SK-N-SH (cell line): Measurements from ENCODE around the gene AQP3.

ENCODE experiments used
- CTCF ChIP-seq: fragments of 200-600 bp; sonication (generic); IDR thresholded peaks from 2 replicates; pipeline ENCODE4 v1.6.1; 2017; ENCODE audit warnings: antibody characterized with exemption, mild to moderate bottlenecking, moderate library complexity
- EP300 ChIP-seq, 2 experiments: IDR thresholded peaks; 2 replicates each; pipeline versions ENCODE4 v1.4.0 to v1.6.1; 2012; ENCODE audit warnings: borderline replicate concordance in 1 of 2, low read depth in 1 of 2, low read length in 1 of 2
- FOXJ3 ChIP-seq: sonication (generic); formaldehyde crosslinking; IDR thresholded peaks from 2 replicates; pipeline ENCODE4 v1.5.1; 2020; ENCODE audit warnings: mild to moderate bottlenecking, missing genetic modification reagents
- IRF3 ChIP-seq: fragments of 150-350 bp; IDR thresholded peaks from 2 replicates; pipeline ENCODE4 v1.6.1; 2016; ENCODE audit warnings: mild to moderate bottlenecking, low read depth, low read length
- NFIC ChIP-seq: IDR thresholded peaks from 2 replicates; pipeline ENCODE4 v1.4.0; 2012; ENCODE audit warnings: borderline replicate concordance
- POLR2AphosphoS5 ChIP-seq: IDR thresholded peaks from 2 replicates; pipeline ENCODE4 v1.6.1; 2012; ENCODE audit warnings: low read depth, low read length
- RAD21 ChIP-seq: IDR thresholded peaks from 2 replicates; pipeline ENCODE4 v1.6.1; 2012; ENCODE audit warnings: mild to moderate bottlenecking, low read length
- REST ChIP-seq: IDR thresholded peaks from 2 replicates; pipeline ENCODE4 v1.6.1; 2012; ENCODE audit warnings: mild to moderate bottlenecking, low read depth, low read length, moderate library complexity
- YY1 ChIP-seq: IDR thresholded peaks from 2 replicates; pipeline ENCODE4 v1.4.0; 2012; ENCODE audit warnings: low read depth, mild to moderate bottlenecking

DNA sequence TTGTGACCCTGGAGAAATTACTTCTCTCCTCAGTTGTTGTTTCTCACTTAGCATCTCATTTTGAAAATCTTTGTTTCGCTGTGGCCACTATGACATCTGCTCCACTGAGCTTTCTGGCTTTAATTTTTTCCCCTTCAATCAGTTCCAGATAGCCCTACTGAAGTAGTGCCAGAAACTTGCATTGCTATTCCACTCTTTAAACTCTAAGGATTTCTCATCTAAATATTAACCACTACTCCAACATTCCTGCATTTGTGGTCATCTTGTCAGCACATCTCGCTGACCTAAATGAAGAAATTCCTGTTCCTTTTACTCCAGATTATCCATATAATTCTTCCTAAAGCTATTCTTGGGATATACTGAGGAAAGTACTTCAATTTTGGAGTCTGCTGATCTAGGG, 41.7 kb upstream of the AQP3 start:
- no peak for TF ChIP-seq REST
- no peak for TF ChIP-seq CTCF
- TF ChIP-seq RAD21 = no peak
- no peak for TF ChIP-seq IRF3
- no peak for TF ChIP-seq YY1
- TF ChIP-seq EP300 (IDR thresholded peaks at IDR 0.05; ENCODE audit: borderline replicate concordance in 1 of 2, low read depth in 1 of 2, low read length in 1 of 2) = no peak
- TF ChIP-seq POLR2AphosphoS5 = no peak
- TF ChIP-seq NFIC = no peak
- TF ChIP-seq FOXJ3 (CRISPR knock-in tag) = no peak
